Ascending aorta (tissue), 2 donors: ENCODE measurements around the gene COA6. TPM values are rescaled to one million over a fixed set of nuclear protein-coding genes. Genes with fewer than 3 reads are reported as not detected.

ENCODE experiments used
- DNase-seq, 2 donors: peaks; one replicate each; pipeline ENCODE4 v3.0.0-alpha.2; 2019; ENCODE audit warnings: low spot score in 2 of 2
- H3K27ac ChIP-seq, 2 donors: fragments of 200-600 bp; sonication (generic); one replicate each; pipeline ENCODE4 v1.5.1; 2016 to 2017; ENCODE audit warnings: mild to moderate bottlenecking in 1 of 2
- H3K27me3 ChIP-seq: fragments of 200-600 bp; sonication (generic); one replicate; pipeline ENCODE4 v1.5.1; 2017
- H3K36me3 ChIP-seq, 2 donors: fragments of 200-600 bp; sonication (generic); one replicate each; pipeline ENCODE4 v1.5.1; 2016
- H3K4me1 ChIP-seq, 2 donors: fragments of 200-600 bp; sonication (generic); one replicate each; pipeline ENCODE4 v1.5.1; 2016 to 2017; ENCODE audit warnings: mild to moderate bottlenecking in 1 of 2
- H3K4me3 ChIP-seq, 2 donors: fragments of 200-600 bp; sonication (generic); one replicate each; pipeline ENCODE4 v1.5.1; 2016 to 2017; ENCODE audit warnings: mild to moderate bottlenecking in 1 of 2
- H3K9me3 ChIP-seq, 2 donors: fragments of 200-600 bp; sonication (generic); one replicate each; pipeline ENCODE4 v1.5.1; 2016
- CTCF ChIP-seq, 3 experiments: fragments of 200-600 bp in 2 of 3; fragments of 450-650 bp in 1 of 3; sonication (generic) in 2 of 3; IDR thresholded peaks; one replicate each; pipeline ENCODE4 v1.5.1; 2016 to 2019; ENCODE audit warnings: antibody characterized with exemption in 3 of 3, mild to moderate bottlenecking in 1 of 3, moderate library complexity in 1 of 3
- intact Hi-C: fragments of 100-400 bp; cut with DNase I; formaldehyde crosslinking; loops from one replicate; pipeline ENCODE4 v1.15.1; 2023
- total RNA-seq: library from RNA; depleted of rRNA; stranded (reverse); fragments of >200 nt; gene quantifications from one replicate; pipeline ENCODE4 v1.1.0, GENCODE V29; 2016

The COA6 gene
- total RNA-seq, 1 donor from 2014 or later: not detected

DNA sequence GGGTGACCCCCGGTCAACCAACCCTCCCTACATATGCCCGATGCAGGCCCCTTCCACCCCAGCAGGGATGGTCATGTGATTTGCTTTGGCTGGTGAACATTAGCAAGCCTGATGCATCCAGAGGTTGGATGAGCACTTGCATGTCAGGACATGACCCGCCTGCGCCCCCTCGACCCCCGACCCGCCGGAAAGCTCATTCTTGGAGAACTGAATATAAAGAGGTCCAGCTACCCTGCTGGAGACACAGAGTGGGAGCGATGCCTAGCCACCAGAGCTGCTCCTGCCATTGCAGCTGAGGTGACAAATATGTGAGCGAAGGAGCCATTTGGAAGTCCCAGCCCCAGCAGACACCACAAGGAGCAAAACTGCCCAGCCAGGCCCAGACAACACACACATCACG lies 39.6 kb downstream of the COA6 start:
- TF ChIP-seq CTCF (IDR thresholded peaks at IDR 0.05): no peak
- H3K4me3 ChIP-seq: no peak overlapping the region
- DNase-seq: no peak
- H3K27ac ChIP-seq: no peak overlapping the region
- intact Hi-C loops: no loop called here
- H3K4me1 ChIP-seq: no peaks in the 10 kb centered on the region
- no peaks in the 10 kb centered on the region for H3K27me3 ChIP-seq
- H3K9me3 ChIP-seq: no peaks in the 10 kb centered on the region
- peaks cover 2 to 3% of the 10 kb centered on the region in 2 donors for H3K36me3 ChIP-seq

- H3K27ac ChIP-seq: no peak overlapping the region
- no peaks in the 10 kb centered on the region for H3K4me1 ChIP-seq
- DNase-seq: no peak
- no peaks in the 10 kb centered on the region for H3K27me3 ChIP-seq
- H3K9me3 ChIP-seq: no peaks in the 10 kb centered on the region
- peaks cover 2 to 5% of the 10 kb centered on the region in 2 donors for H3K36me3 ChIP-seq
- TF ChIP-seq CTCF (IDR thresholded peaks at IDR 0.05): no peak
- no peak overlapping the region for H3K4me3 ChIP-seq
- intact Hi-C loops: no loop called here
These were observed 40.2 kb downstream of the COA6 start for GRCh38 chr1:234413485-234413884.

GRCh38 chr1:234413990-234414389 lies 40.7 kb downstream of the COA6 start:
- no peak for TF ChIP-seq CTCF (IDR thresholded peaks at IDR 0.05)
- H3K9me3 ChIP-seq: no peaks in the 10 kb centered on the region

GRCh38 chr1:234427950-234428646 lies 54.8 kb downstream of the COA6 start:
- Histone ChIP-seq H3K4me3 (no peak overlapping the region), H3K27ac (no peak overlapping the region), H3K27me3 (no peaks in the 10 kb centered on the region), H3K36me3 (peaks cover 8 to 17% of the 10 kb centered on the region in 2 donors), H3K9me3 (no peaks in the 10 kb centered on the region), H3K4me1 (no peaks in the 10 kb centered on the region)
- no peak for TF ChIP-seq CTCF (IDR thresholded peaks at IDR 0.05)
- no peak for DNase-seq
- intact Hi-C loops: no loop called here

More at GRCh38 chr1:234413990-234414389, 40.7 kb downstream of the COA6 start:
- H3K36me3 ChIP-seq: peaks cover 2 to 7% of the 10 kb centered on the region in 2 donors
- intact Hi-C loops: no loop called here
- no peak overlapping the region for H3K27ac ChIP-seq
- no peak for DNase-seq
- H3K4me3 ChIP-seq: no peak overlapping the region
- H3K27me3 ChIP-seq: no peaks in the 10 kb centered on the region
- no peaks in the 10 kb centered on the region for H3K4me1 ChIP-seq

DNA sequence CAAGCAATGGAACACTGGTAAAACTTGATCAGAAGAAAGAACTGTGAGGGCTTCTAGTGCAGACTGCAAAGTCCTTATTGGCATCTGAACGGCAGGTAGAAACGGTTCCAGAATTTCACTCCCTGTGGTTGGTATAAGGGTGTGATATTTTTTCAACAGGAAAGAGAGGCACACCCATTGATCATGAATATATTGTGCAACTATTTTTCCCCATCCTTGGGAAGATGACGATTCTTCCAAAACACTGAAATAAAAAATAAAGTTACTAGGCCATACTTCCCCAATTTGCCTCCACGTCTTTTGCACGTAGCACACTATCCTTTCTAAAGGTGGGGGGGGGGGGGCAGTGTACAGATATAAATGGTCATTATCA lies 56.2 kb downstream of the COA6 start:
- Histone ChIP-seq H3K36me3 (peaks cover 10 to 17% of the 10 kb centered on the region in 2 donors), H3K9me3 (no peaks in the 10 kb centered on the region), H3K4me1 (no peaks in the 10 kb centered on the region), H3K27me3 (no peaks in the 10 kb centered on the region), H3K4me3 (no peak overlapping the region), H3K27ac (no peak overlapping the region)
- intact Hi-C loops: no loop called here
- TF ChIP-seq CTCF (IDR thresholded peaks at IDR 0.05): no peak
- DNase-seq: no peak
